Activated CD4-positive, alpha-beta T cell treated with anti-CD3 and anti-CD28 coated beads, Interleukin-2, amount 50 U/mL, for 4 hours (primary cell): ENCODE data around the gene ENPP6.

Experiments
- DNase-seq, 2 experiments: peaks; one replicate each; pipeline ENCODE4 v3.0.0-alpha.2; 2020

Gene ENPP6

GRCh38 chr4:184217634-184218033, at the start of gene ENPP6:
Gene ENPP6, minus strand, starts transcription at chr4:184217873. Its CDS starts 54 bp downstream, at chr4:184217819.
- DNase-seq = no peak

- DNase-seq = no peak
Observed at GRCh38 chr4:184267206-184267608, 49.5 kb upstream of the ENPP6 start.

- no peak for DNase-seq
Observed at GRCh38 chr4:184265546-184266351, 48.1 kb upstream of the ENPP6 start.

- DNase-seq = peak; percentile 95 to 97
Observed at GRCh38 chr4:184263910-184264732, 46.4 kb upstream of the ENPP6 start.

GRCh38 chr4:184263461-184263860, 45.8 kb upstream of the ENPP6 start:
- DNase-seq = no peak

- no peak for DNase-seq
Observed at GRCh38 chr4:184262901-184263300, 45.2 kb upstream of the ENPP6 start.

GRCh38 chr4:184261246-184261645, 43.6 kb upstream of the ENPP6 start:
- no peak for DNase-seq

GRCh38 chr4:184259866-184260265, 42.2 kb upstream of the ENPP6 start:
- no peak for DNase-seq

- no peak for DNase-seq
Observed at GRCh38 chr4:184259081-184259480, 41.4 kb upstream of the ENPP6 start.

- no peak for DNase-seq
Observed at GRCh38 chr4:184255871-184256642, 38.4 kb upstream of the ENPP6 start.

GRCh38 chr4:184255361-184255760, 37.7 kb upstream of the ENPP6 start:
- no peak for DNase-seq

- no peak for DNase-seq
Observed at GRCh38 chr4:184253072-184253420, 35.4 kb upstream of the ENPP6 start.

- no peak for DNase-seq
Observed at GRCh38 chr4:184252136-184253071, 34.7 kb upstream of the ENPP6 start.

GRCh38 chr4:184251670-184251980, 34.0 kb upstream of the ENPP6 start:
- no peak for DNase-seq

- peak in 1 of 2 experiments; percentile 9 for DNase-seq
Observed at GRCh38 chr4:184250795-184251669, 33.4 kb upstream of the ENPP6 start.

- DNase-seq = no peak
Observed at GRCh38 chr4:184248216-184248615, 30.5 kb upstream of the ENPP6 start.

- no peak for DNase-seq
Observed at GRCh38 chr4:184247421-184247820, 29.7 kb upstream of the ENPP6 start.

- no peak for DNase-seq
Observed at GRCh38 chr4:184246426-184246825, 28.8 kb upstream of the ENPP6 start.

- DNase-seq = no peak
Observed at GRCh38 chr4:184238072-184238745, 20.5 kb upstream of the ENPP6 start.

GRCh38 chr4:184237612-184238011, 19.9 kb upstream of the ENPP6 start:
- peak; percentile 31 to 32 for DNase-seq

- no peak for DNase-seq
Observed at GRCh38 chr4:184235526-184235925, 17.9 kb upstream of the ENPP6 start.
